ENCODE measurements around the gene TRAPPC3.

- TF ChIP-seq CTCF (IDR thresholded peaks at IDR 0.05; ENCODE audit: insufficient read depth, low read length, poor library complexity, severe bottlenecking) (no peak), EZH2phosphoT487 (conservative IDR thresholded peaks at IDR 0.05; ENCODE audit: low read length) (no peak)
These were observed 38.1 kb downstream of the TRAPPC3 start for GRCh38 chr1:36111151-36111550.

All from SU-DHL-6 (cell line).